ENCODE results near the gene EBLN2.

EBLN2 gene

GRCh38 chr3:73098873-73099272 lies 37.4 kb downstream of the EBLN2 start:
- H3K27ac Mint-ChIP-seq = no peak overlapping the region
- DNase-seq (no peak), ATAC-seq (replicated peaks) (no peak)
- no peak overlapping the region for H3K4me3 Mint-ChIP-seq
- peaks cover 3% of the 10 kb centered on the region for H3K36me3 Mint-ChIP-seq (ENCODE audit: insufficient read depth)
- no peaks in the 10 kb centered on the region for H3K4me1 Mint-ChIP-seq (ENCODE audit: low read depth in 2 of 2)
- H3K27me3 Mint-ChIP-seq = peaks cover 20 to 41% of the 10 kb centered on the region in 2 donors
- no peaks in the 10 kb centered on the region for H3K9me3 Mint-ChIP-seq

DNA sequence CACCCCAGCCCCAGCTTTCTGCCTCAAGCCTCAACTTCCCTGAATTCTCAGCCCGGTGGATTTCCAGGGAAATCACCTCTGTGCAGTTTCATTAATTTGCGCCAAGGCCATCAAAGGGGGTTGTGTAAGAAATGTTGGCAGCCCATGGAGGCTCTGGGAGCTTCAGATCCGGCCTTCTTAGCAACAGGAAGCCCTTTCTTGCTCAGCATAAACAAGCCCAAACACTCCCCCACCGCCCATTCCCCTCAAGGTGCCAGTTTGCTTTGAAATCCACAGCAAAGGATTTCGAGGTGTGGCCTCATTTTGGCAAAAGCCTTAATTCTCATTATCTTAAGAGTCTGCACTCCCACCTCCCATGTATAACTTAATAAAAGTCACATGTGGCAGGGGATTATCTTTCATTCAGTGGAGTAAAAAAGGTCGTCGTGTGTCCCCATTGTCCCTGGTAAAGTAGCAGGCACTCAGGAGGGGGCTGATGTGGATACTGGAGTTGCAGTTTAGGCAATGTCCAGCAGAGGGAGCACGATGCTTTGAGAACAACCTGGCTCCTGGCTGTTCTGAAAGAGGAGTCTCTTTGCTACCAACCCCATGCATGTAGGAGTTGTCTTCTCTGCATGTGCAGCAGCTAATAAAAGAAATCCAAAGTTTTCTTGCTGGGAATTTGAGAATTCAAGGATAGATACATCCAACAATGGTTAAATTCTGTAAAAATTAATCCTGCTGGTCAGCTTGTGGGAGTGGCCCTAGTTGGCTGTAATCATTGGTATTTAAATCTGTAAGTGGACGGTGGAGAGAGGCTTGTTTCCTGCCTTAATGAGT lies 39.5 kb downstream of the EBLN2 start:
- ATAC-seq (replicated peaks) = peak; percentile 63
- DNase-seq = peak; percentile 65 to 72 (median 65)
- Mint-ChIP-seq H3K36me3 (ENCODE audit: insufficient read depth) (peaks cover 3% of the 10 kb centered on the region), H3K27me3 (peaks cover 21 to 39% of the 10 kb centered on the region in 2 donors), H3K4me1 (ENCODE audit: low read depth in 2 of 2) (no peaks in the 10 kb centered on the region), H3K4me3 (no peak overlapping the region), H3K27ac (no peak overlapping the region), H3K9me3 (no peaks in the 10 kb centered on the region)

DNA sequence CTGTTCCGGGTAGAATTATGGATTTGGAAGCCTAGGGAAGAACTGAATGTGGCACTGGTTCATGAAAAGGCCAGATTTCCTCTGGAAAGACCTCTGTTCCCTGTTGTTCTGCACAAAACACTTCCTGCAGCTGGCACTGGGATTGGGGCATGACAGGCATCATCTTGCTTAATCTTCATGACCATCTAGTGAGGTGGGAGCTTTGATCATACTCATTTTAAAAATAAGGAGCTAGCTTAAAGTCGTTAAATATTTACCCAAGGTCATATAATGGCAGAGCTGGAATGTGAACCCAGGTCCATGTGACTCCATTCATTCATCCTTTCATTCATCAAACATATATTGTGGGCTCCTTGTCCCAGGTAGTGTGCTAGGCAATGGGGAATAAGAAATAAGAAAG lies 40.4 kb downstream of the EBLN2 start:
- Mint-ChIP-seq H3K27ac (no peak overlapping the region), H3K4me1 (ENCODE audit: low read depth in 2 of 2) (no peaks in the 10 kb centered on the region), H3K9me3 (no peaks in the 10 kb centered on the region), H3K27me3 (peaks cover 20 to 30% of the 10 kb centered on the region in 2 donors), H3K36me3 (ENCODE audit: insufficient read depth) (peaks cover 3% of the 10 kb centered on the region), H3K4me3 (no peak overlapping the region)
- ATAC-seq (replicated peaks) (no peak), DNase-seq (no peak)

- H3K4me1 Mint-ChIP-seq (ENCODE audit: low read depth in 2 of 2) = no peaks in the 10 kb centered on the region
- DNase-seq (no peak), ATAC-seq (replicated peaks) (no peak)
- H3K27me3 Mint-ChIP-seq = peaks cover 38 to 47% of the 10 kb centered on the region in 2 donors
- H3K4me3 Mint-ChIP-seq = no peak overlapping the region
- no peak overlapping the region for H3K27ac Mint-ChIP-seq
- peaks cover 3% of the 10 kb centered on the region for H3K36me3 Mint-ChIP-seq (ENCODE audit: insufficient read depth)
- no peaks in the 10 kb centered on the region for H3K9me3 Mint-ChIP-seq
Observed at GRCh38 chr3:73107215-73107614, 45.8 kb downstream of the EBLN2 start.

- no peak overlapping the region for H3K4me3 Mint-ChIP-seq
- ATAC-seq (replicated peaks) (no peak), DNase-seq (no peak)
- no peaks in the 10 kb centered on the region for H3K9me3 Mint-ChIP-seq
- peaks cover 35 to 45% of the 10 kb centered on the region in 2 donors for H3K27me3 Mint-ChIP-seq
- H3K4me1 Mint-ChIP-seq (ENCODE audit: low read depth in 2 of 2) = no peaks in the 10 kb centered on the region
- no peak overlapping the region for H3K27ac Mint-ChIP-seq
- H3K36me3 Mint-ChIP-seq (ENCODE audit: insufficient read depth) = peaks cover 3% of the 10 kb centered on the region
Observed at GRCh38 chr3:73107676-73108187, 46.3 kb downstream of the EBLN2 start.

DNA sequence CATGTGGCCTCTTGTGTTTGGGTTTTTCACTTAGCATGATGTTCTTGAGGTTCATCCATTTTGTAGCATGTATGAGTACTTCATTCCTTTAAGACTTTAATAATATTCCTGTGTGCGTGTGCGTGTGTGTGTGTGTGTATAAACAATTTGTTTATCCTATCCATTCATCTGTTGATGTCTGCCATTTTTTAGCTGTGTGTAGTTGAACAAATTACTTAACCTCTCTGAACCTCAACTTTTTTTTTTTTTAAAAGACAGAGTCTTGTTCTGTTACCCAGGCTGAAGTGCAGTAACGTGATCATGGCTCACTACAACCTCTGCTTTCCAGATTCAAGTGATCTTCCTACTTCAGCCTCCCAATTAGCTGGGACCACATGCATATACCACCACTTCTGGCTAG lies 47.3 kb downstream of the EBLN2 start:
- DNase-seq (no peak), ATAC-seq (replicated peaks) (no peak)
- Mint-ChIP-seq H3K4me3 (no peak overlapping the region), H3K27me3 (peaks cover 35 to 38% of the 10 kb centered on the region in 2 donors), H3K9me3 (no peaks in the 10 kb centered on the region), H3K27ac (no peak overlapping the region), H3K4me1 (ENCODE audit: low read depth in 2 of 2) (no peaks in the 10 kb centered on the region), H3K36me3 (ENCODE audit: insufficient read depth) (no peaks in the 10 kb centered on the region)

DNA sequence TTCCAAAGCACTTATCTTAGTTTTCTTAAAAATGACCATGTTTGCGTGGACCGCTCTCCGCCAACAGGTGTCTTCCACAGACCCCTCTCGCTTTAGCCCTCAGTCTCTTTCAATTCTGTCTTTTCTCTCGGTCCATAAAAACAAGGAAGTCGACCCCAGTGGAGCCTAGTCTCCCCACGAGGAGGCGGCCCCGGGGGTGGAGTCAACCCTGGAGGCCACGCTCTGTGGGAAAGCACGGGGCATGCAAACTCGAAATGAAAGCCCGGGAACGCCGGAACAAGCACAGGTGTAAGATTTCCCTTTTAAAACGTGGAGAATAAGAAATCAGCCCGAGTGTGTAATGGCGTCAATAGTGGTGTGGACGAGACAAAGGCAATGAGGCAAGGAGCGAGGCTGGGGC lies 49.1 kb downstream of the EBLN2 start:
- DNase-seq (no peak), ATAC-seq (replicated peaks) (no peak)
- Mint-ChIP-seq H3K4me1 (ENCODE audit: low read depth in 2 of 2) (no peaks in the 10 kb centered on the region), H3K27ac (no peak overlapping the region), H3K4me3 (no peak overlapping the region), H3K27me3 (peaks cover 30 to 38% of the 10 kb centered on the region in 2 donors), H3K36me3 (ENCODE audit: insufficient read depth) (no peaks in the 10 kb centered on the region), H3K9me3 (no peaks in the 10 kb centered on the region)

All from effector memory CD8-positive, alpha-beta T cell (primary cell).